Endothelial cell of umbilical vein (primary cell): ENCODE results near the gene FAM13C.

Source experiments
- EZH2 ChIP-seq: IDR thresholded peaks from 2 replicates; pipeline ENCODE4 v1.6.1; 2012; ENCODE audit warnings: borderline replicate concordance, low read depth, mild to moderate bottlenecking, moderate library complexity, low read length, inconsistent platforms; ENCODE audit not compliant: severe bottlenecking
- JUN ChIP-seq: IDR thresholded peaks from 2 replicates; pipeline ENCODE4 v1.6.1; 2011; ENCODE audit warnings: borderline replicate concordance, low read depth; ENCODE audit not compliant: insufficient read length, insufficient read depth
- POLR2A ChIP-seq: IDR thresholded peaks from 2 replicates; pipeline ENCODE4 v1.6.1; 2012; ENCODE audit warnings: low read depth, mild to moderate bottlenecking, control low read depth, low read length
- POLR2AphosphoS5 ChIP-seq: IDR thresholded peaks from 2 replicates; pipeline ENCODE4 v1.6.1; 2012; ENCODE audit warnings: low read depth, mild to moderate bottlenecking, control low read depth, low read length, moderate library complexity; ENCODE audit not compliant: insufficient read depth
- TF ChIP-seq, protein P1 (sequence below), 2 donors: IDR thresholded peaks; 1 replicate in 1 of 2; 2 replicates in 1 of 2; pipeline ENCODE4 v1.5.1; 2011; ENCODE audit warnings: low read length in 2 of 2, mild to moderate bottlenecking in 2 of 2, moderate library complexity in 2 of 2, control low read depth in 1 of 2, inconsistent platforms in 1 of 2, low read depth in 1 of 2; ENCODE audit not compliant: insufficient read depth in 1 of 2; ENCODE audit errors: extremely low read depth in 1 of 2
- TF ChIP-seq, protein P2 (sequence below): IDR thresholded peaks from 2 replicates; pipeline ENCODE4 v1.6.1; 2011; ENCODE audit not compliant: insufficient read depth, insufficient read length

DNA sequence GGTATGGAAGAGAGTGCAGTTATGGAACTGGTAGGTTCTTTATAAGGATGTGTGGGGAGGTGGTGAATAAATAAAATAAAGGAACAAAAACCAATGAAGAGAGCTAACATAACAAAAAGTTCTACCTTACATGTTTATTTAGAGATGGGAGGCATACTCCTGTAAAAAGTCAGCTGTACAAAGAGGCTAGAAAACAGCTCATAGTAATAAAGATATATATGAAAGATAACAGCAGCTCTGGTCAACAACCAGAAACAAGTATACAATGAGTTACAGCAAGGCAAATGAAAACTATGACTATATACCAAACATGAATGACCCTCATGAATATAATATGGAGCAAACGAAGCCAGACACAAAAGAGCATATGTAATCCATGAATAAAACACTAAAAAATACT lies 62.0 kb downstream of the FAM13C start:
- TF ChIP-seq, protein P1, sequence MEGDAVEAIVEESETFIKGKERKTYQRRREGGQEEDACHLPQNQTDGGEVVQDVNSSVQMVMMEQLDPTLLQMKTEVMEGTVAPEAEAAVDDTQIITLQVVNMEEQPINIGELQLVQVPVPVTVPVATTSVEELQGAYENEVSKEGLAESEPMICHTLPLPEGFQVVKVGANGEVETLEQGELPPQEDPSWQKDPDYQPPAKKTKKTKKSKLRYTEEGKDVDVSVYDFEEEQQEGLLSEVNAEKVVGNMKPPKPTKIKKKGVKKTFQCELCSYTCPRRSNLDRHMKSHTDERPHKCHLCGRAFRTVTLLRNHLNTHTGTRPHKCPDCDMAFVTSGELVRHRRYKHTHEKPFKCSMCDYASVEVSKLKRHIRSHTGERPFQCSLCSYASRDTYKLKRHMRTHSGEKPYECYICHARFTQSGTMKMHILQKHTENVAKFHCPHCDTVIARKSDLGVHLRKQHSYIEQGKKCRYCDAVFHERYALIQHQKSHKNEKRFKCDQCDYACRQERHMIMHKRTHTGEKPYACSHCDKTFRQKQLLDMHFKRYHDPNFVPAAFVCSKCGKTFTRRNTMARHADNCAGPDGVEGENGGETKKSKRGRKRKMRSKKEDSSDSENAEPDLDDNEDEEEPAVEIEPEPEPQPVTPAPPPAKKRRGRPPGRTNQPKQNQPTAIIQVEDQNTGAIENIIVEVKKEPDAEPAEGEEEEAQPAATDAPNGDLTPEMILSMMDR (IDR thresholded peaks at IDR 0.05; ENCODE audit: extremely low read depth in 1 of 2, insufficient read depth in 1 of 2, low read depth in 1 of 2, low read length in 2 of 2) = no peak
- TF ChIP-seq POLR2A (no peak), POLR2AphosphoS5 (no peak), JUN (no peak), EZH2 (no peak)
- TF ChIP-seq, protein P2, sequence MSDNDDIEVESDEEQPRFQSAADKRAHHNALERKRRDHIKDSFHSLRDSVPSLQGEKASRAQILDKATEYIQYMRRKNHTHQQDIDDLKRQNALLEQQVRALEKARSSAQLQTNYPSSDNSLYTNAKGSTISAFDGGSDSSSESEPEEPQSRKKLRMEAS = no peak
